ENCODE data around the gene KRT81. TPM values are rescaled to one million over a fixed set of nuclear protein-coding genes. Genes with fewer than 3 reads are reported as not detected.

KRT81 gene
- 0.04 TPM for total RNA-seq
- under 1 TPM in 6 of 8 donors, not detected in 2; 0.06 to 0.22 (median 0.17) TPM for polyA plus RNA-seq (ENCODE audit: insufficient read depth in 1 of 8, insufficient read length in 8 of 8, low replicate concordance in 1 of 8)
- long read RNA-seq, donor 1 = 0 reads
- long read RNA-seq, donor 2 = 0 reads
- long read RNA-seq, donor 3 = 0 reads
- long read RNA-seq, donor 4 = 0 reads
- long read RNA-seq, donor 5 = 0 reads
- long read RNA-seq, donor 6 = 0 reads
- long read RNA-seq, donor 7 = 0 reads
- long read RNA-seq, donor 8 = 0 reads
- long read RNA-seq, donor 9 = 0 reads
- long read RNA-seq, donor 10 = 0 reads
- long read RNA-seq, donor 11 = 0 reads

DNA sequence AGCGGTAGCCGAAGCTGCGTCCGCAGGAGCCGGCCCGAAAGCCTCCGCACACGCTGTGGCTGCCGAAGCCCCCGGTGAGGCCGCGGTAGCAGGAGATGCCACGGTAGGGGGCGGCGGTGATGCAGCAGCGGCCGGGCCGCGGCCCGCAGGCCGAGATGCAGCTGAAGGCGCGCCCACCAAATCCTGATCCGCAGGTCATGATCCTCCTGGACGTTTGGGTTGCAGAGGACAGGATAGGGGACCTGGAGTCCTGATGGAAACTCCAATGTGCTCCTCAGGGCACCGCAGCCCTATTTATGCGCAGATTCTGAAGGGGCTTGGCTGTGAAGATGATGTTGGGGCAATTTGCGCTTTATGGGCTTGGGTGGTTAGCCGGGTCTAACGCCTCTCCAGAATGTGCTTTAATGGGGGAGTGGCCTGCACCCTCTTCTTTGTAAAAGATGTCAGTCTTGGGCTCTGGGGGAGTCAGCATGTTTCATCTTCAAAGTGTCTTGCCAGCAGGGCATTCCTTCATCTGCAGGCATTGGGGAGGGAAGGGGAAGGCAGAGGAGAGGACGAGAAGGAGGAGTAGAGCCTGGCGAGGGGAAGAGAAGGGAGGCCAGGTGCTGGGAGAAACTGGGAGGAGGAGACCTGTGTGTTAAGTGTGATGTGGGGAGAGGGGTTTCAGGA, at the start of gene KRT81:
KRT81 (minus strand) TSS at position 268 of the 669 bp plus-strand sequence; CDS start at position 199, 69 bp downstream.
- Histone ChIP-seq H3K9me3 (replicated peaks; ENCODE audit: control insufficient read depth, low read depth, low read length) (no peaks in the 10 kb centered on the region), H3K36me3 (ENCODE audit: control insufficient read depth, insufficient read depth, low read length) (no peaks in the 10 kb centered on the region), H3K4me1 (ENCODE audit: control insufficient read depth, insufficient read depth, low read length) (no peaks in the 10 kb centered on the region), H3K27ac (ENCODE audit: low read length) (no peak within 1 kb of the TSS), H3K27me3 (ENCODE audit: control insufficient read depth, insufficient read depth, low read length) (peaks cover 17% of the 10 kb centered on the region), H3K4me3 (ENCODE audit: low read length) (no peak within 1 kb of the TSS)
- WGBS (ENCODE audit: insufficient coverage) = 23% methylated on average over 16 of the region's 32 CpGs
- DNase-seq = no peak

DNA sequence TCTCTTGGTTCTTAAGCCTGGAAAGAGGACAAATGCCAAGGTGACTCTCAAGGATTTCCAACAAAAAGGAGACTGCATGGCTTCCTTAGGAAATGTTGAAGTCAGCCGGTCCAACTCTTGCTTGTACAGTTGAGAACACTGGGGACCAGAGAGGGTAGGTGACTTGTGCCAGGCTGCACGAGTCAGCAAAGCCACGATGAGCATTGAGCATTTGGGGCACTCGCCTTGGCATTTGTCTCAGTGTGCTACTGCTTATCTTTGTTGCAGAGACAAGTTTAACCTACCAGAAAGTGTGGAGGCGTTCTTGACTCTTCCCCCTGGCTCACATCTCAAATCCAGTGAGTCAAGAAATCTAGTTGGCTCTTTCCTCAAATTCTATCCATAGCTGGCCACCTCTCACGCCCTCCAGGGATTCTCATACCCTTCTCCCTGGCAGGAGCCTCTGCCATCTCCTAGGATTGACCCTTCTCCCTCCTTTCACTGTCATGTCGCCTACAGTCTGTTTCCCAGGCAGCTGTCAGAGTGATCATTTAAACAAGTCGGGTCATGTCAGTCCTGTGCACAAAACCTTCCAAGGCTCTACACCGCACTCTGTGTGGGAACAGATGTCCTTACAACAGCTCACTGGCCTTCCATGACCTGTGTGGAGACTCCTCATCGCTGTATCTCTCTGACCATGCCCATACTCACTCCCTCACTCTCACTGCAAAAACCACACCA, 47.1 kb upstream of the KRT81 start:
- Histone ChIP-seq H3K4me3 (ENCODE audit: low read length) (no peak overlapping the region), H3K27me3 (ENCODE audit: control insufficient read depth, insufficient read depth, low read length) (peaks cover 12% of the 10 kb centered on the region), H3K27ac (ENCODE audit: low read length) (no peak overlapping the region), H3K36me3 (ENCODE audit: control insufficient read depth, insufficient read depth, low read length) (no peaks in the 10 kb centered on the region), H3K4me1 (ENCODE audit: control insufficient read depth, insufficient read depth, low read length) (no peaks in the 10 kb centered on the region), H3K9me3 (replicated peaks; ENCODE audit: control insufficient read depth, low read depth, low read length) (peaks cover 12% of the 10 kb centered on the region)
- no peak for DNase-seq
- 71% methylated on average over 8 of the region's 10 CpGs for WGBS (ENCODE audit: insufficient coverage)

DNA sequence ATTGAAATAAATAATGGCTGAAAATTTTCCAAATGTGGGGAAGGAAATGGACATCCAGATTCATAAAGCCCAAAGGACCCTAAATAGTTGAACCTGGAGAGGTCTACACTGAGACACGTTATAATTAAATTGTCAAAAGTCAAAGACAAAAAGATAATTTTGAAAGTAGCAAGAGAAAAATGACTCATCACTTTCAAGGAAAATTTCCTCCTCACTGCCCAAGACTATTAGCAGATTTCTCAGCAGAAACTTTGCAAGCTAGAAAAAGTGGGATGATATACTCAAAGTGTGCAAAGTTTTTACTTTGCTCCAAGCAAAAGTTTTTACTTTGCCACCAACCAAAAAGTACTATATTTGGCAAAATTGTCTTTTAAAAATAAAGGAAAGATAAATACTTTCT, 45.7 kb upstream of the KRT81 start:
- WGBS (ENCODE audit: insufficient coverage) = no CpG with 5 or more reads among the region's 1 CpG
- H3K4me3 ChIP-seq (ENCODE audit: low read length) = no peak overlapping the region

DNA sequence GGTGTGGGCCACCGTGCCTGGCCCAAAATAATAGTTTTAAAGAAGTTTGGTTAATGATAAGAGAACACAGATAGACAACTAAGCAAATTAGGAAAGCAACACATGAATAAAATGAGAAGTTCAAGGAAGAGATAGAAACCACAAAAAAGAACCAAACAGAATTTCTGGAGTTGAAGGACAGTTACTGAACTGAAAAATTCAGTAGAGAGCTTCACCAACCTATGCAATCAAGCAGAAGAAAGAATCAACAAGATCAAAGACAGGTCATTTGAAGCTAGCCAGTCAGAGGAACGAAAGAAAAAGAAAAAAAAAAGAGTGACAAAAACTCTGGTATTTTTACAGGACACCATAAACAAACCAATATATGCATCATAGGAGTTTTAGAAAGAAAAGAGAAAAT, 45.3 kb upstream of the KRT81 start:
- Histone ChIP-seq H3K4me3 (ENCODE audit: low read length) (no peak overlapping the region), H3K27ac (ENCODE audit: low read length) (no peak overlapping the region), H3K9me3 (replicated peaks; ENCODE audit: control insufficient read depth, low read depth, low read length) (peaks cover 7% of the 10 kb centered on the region), H3K36me3 (ENCODE audit: control insufficient read depth, insufficient read depth, low read length) (no peaks in the 10 kb centered on the region), H3K27me3 (ENCODE audit: control insufficient read depth, insufficient read depth, low read length) (peaks cover 9% of the 10 kb centered on the region), H3K4me1 (ENCODE audit: control insufficient read depth, insufficient read depth, low read length) (no peaks in the 10 kb centered on the region)
- DNase-seq = no peak
- no CpG with 5 or more reads among the region's 2 CpGs for WGBS (ENCODE audit: insufficient coverage)

More for the DNA sequence above, 45.7 kb upstream of the KRT81 start:
- no peak for DNase-seq
- peaks cover 7% of the 10 kb centered on the region for H3K9me3 ChIP-seq (replicated peaks; ENCODE audit: control insufficient read depth, low read depth, low read length)
- no peaks in the 10 kb centered on the region for H3K36me3 ChIP-seq (ENCODE audit: control insufficient read depth, insufficient read depth, low read length)
- H3K4me1 ChIP-seq (ENCODE audit: control insufficient read depth, insufficient read depth, low read length) = no peaks in the 10 kb centered on the region
- no peak overlapping the region for H3K27ac ChIP-seq (ENCODE audit: low read length)
- peaks cover 9% of the 10 kb centered on the region for H3K27me3 ChIP-seq (ENCODE audit: control insufficient read depth, insufficient read depth, low read length)

DNA sequence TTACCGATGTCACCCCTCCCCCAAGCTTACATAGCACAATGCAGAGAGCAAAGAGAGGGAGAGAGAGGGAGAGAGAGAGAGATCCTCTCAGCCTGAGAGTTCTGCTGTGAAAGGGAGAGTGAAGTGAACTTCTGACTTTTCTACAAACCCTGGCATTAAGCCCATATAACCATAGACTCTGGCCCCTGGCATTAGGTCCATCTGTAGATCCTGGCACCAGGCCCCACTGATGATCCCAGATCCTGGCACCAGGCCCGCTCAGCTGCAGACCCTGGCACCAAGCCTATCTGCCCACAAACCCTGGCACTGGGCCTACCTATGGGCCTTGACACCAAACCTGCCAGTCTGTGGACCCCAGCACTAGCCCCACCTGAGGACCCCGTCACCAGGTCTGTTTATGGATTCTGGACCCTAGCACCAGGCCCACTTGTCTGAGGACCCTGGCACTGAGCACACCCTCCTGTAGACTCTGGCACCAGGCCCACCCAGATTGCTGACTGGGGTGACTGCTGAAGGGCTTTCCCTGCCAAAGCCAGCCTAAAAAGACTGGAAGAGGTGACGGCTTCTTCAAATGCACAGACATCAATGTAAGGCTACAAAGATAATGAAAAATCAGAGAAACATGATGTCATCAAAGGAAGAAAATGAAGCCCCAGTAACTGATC, 44.4 kb upstream of the KRT81 start:
- H3K4me1 ChIP-seq (ENCODE audit: control insufficient read depth, insufficient read depth, low read length) = no peaks in the 10 kb centered on the region
- no peak overlapping the region for H3K4me3 ChIP-seq (ENCODE audit: low read length)
- no peaks in the 10 kb centered on the region for H3K36me3 ChIP-seq (ENCODE audit: control insufficient read depth, insufficient read depth, low read length)
- no peak overlapping the region for H3K27ac ChIP-seq (ENCODE audit: low read length)
- H3K9me3 ChIP-seq (replicated peaks; ENCODE audit: control insufficient read depth, low read depth, low read length) = peaks cover 7% of the 10 kb centered on the region
- peak; percentile 20 for DNase-seq
- H3K27me3 ChIP-seq (ENCODE audit: control insufficient read depth, insufficient read depth, low read length) = peaks cover 13% of the 10 kb centered on the region
- WGBS (ENCODE audit: insufficient coverage) = 95% methylated on average over 2 of the region's 4 CpGs

DNA sequence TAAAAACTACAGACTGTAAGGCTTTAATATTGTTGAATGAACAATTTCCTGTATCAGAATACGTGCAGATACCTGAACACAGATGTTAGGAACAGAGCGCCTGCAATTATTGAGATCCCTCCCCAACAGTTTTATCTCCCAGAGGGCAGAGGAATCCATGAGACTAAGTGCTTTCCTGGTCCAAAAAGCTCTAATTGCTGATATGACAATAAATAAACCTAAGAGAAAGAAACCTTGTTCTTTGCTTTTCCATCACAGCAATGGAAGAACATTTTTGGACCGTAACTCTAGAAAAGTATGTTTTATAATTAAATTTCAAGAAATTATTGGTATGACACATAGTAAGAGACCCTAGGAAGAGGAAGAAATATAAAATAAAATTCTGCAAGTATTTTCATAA, 42.9 kb upstream of the KRT81 start:
- H3K4me1 ChIP-seq (ENCODE audit: control insufficient read depth, insufficient read depth, low read length) = no peaks in the 10 kb centered on the region
- H3K36me3 ChIP-seq (ENCODE audit: control insufficient read depth, insufficient read depth, low read length) = no peaks in the 10 kb centered on the region
- WGBS (ENCODE audit: insufficient coverage) = no CpG with 5 or more reads among the region's 3 CpGs
- no peak for DNase-seq
- no peak overlapping the region for H3K27ac ChIP-seq (ENCODE audit: low read length)
- peaks cover 10% of the 10 kb centered on the region for H3K27me3 ChIP-seq (ENCODE audit: control insufficient read depth, insufficient read depth, low read length)
- H3K9me3 ChIP-seq (replicated peaks; ENCODE audit: control insufficient read depth, low read depth, low read length) = peaks cover 7% of the 10 kb centered on the region
- H3K4me3 ChIP-seq (ENCODE audit: low read length) = no peak overlapping the region

DNA sequence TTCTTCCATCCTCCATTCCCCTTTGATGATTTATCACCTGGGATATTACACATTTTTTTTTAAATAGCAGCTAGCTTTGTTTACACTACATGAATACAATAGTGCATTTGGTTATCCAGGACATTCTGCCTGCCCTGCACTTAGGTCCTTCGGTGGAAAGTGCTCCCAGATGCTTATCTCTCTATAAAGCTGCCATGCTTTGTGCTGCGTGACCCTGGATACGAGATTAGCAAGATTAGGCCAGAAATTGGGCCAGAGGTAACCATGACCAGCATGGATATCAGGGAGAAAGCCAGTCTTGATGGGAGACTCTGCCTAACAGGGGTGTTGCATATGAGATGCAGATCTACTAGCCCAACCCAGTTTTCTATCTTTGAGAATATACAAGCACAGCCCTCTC, 42.0 kb upstream of the KRT81 start:
- no peak overlapping the region for H3K4me3 ChIP-seq (ENCODE audit: low read length)
- 42% methylated on average over 2 of the region's 3 CpGs for WGBS (ENCODE audit: insufficient coverage)
- H3K36me3 ChIP-seq (ENCODE audit: control insufficient read depth, insufficient read depth, low read length) = no peaks in the 10 kb centered on the region
- H3K27ac ChIP-seq (ENCODE audit: low read length) = no peak overlapping the region
- no peaks in the 10 kb centered on the region for H3K4me1 ChIP-seq (ENCODE audit: control insufficient read depth, insufficient read depth, low read length)
- peaks cover 7% of the 10 kb centered on the region for H3K9me3 ChIP-seq (replicated peaks; ENCODE audit: control insufficient read depth, low read depth, low read length)
- peaks cover 13% of the 10 kb centered on the region for H3K27me3 ChIP-seq (ENCODE audit: control insufficient read depth, insufficient read depth, low read length)
- DNase-seq = no peak

DNA sequence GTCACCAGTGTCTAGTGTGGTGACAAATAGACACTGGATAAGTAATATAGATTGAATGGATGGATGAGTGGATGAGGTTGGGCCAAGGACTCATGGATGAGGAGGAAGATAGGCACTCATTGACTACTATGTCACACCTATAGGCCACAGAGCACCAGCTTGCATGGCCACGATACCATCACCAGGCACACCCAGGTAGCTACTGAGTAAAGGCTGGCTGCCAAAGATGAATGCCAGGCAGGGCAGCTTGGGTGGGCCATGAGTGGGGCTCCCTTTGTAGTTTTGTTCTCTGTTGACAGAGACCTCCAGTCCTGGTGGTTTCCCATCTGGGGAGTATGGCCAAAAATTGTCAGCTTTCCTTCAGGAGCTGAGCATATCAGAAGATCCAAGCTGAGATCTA, 41.0 kb upstream of the KRT81 start:
- no peak for DNase-seq
- Histone ChIP-seq H3K4me3 (ENCODE audit: low read length) (no peak overlapping the region), H3K27me3 (ENCODE audit: control insufficient read depth, insufficient read depth, low read length) (peaks cover 13% of the 10 kb centered on the region), H3K27ac (ENCODE audit: low read length) (no peak overlapping the region), H3K36me3 (ENCODE audit: control insufficient read depth, insufficient read depth, low read length) (no peaks in the 10 kb centered on the region), H3K4me1 (ENCODE audit: control insufficient read depth, insufficient read depth, low read length) (no peaks in the 10 kb centered on the region), H3K9me3 (replicated peaks; ENCODE audit: control insufficient read depth, low read depth, low read length) (peaks cover 7% of the 10 kb centered on the region)
- 100% methylated on average over 1 of the region's 1 CpG for WGBS (ENCODE audit: insufficient coverage)

DNA sequence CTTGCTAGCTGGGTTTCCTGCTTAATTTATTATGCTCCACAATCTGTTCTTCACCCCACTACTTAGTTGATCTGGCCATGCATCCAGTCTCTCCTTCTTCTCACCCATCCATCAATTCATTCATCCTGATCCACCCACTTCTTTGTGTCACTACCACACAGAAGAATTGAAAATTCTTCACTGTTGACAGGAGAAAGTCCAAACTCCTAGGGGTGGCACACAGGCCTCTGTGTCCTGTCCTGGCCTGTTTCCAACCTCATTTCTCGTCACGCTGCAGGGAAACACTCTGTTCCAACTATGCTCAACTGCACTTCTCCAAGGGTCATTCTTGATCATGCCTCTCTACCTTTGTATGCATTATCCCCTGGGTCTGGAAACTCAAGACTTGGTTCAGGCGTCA, 40.5 kb upstream of the KRT81 start:
- Histone ChIP-seq H3K27ac (ENCODE audit: low read length) (no peak overlapping the region), H3K9me3 (replicated peaks; ENCODE audit: control insufficient read depth, low read depth, low read length) (peaks cover 7% of the 10 kb centered on the region), H3K4me1 (ENCODE audit: control insufficient read depth, insufficient read depth, low read length) (no peaks in the 10 kb centered on the region), H3K36me3 (ENCODE audit: control insufficient read depth, insufficient read depth, low read length) (no peaks in the 10 kb centered on the region), H3K4me3 (ENCODE audit: low read length) (no peak overlapping the region), H3K27me3 (ENCODE audit: control insufficient read depth, insufficient read depth, low read length) (peaks cover 13% of the 10 kb centered on the region)
- DNase-seq = no peak
- 71% methylated on average over 2 of the region's 3 CpGs for WGBS (ENCODE audit: insufficient coverage)

DNA sequence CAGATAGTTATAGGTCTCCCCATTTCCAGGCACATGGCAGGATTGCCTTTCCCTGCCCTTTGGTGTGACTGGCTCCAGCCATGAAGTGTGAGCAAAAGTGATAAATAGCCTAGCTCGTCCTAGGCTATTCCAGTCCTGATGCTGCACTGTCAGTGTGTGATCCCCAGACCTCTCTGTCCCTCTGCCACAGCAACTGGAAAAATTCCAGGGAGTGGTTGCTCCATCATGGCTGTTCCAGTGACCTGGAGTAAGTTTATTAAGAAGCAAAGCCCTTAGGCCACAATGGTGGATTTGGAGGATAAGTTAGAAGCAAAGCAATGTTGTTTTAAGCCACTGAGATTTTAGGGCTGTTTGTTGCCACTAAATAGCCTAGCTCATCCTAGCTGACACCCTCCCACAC, 39.7 kb upstream of the KRT81 start:
- peaks cover 7% of the 10 kb centered on the region for H3K9me3 ChIP-seq (replicated peaks; ENCODE audit: control insufficient read depth, low read depth, low read length)
- no peak overlapping the region for H3K27ac ChIP-seq (ENCODE audit: low read length)
- H3K36me3 ChIP-seq (ENCODE audit: control insufficient read depth, insufficient read depth, low read length) = no peaks in the 10 kb centered on the region
- no peaks in the 10 kb centered on the region for H3K4me1 ChIP-seq (ENCODE audit: control insufficient read depth, insufficient read depth, low read length)
- no peak overlapping the region for H3K4me3 ChIP-seq (ENCODE audit: low read length)
- 50% methylated on average over 1 of the region's 1 CpG for WGBS (ENCODE audit: insufficient coverage)
- peaks cover 13% of the 10 kb centered on the region for H3K27me3 ChIP-seq (ENCODE audit: control insufficient read depth, insufficient read depth, low read length)
- DNase-seq = no peak

All from muscle of leg (tissue), 16 donors.